Measurements from ENCODE around the gene WNT1.

WNT1 gene

DNA sequence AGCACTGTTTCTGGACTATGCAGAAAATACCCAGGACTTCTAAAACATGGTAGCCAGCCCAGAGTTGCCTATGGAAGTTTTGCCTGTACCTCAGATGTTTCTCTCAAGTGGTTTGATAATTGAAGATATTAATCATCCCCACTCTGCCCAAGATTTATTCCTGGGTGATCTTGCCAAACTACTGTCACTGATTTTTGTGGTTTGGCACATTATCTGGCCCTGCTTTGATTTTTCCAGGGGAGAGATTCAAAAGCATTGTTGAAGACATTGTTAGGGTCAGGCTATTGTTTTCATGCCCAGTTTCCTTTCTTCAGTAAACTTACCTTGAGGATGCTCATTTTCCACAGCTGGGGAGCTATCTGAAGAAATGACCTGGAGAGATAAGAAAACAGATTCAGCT lies 34.6 kb downstream of the WNT1 start:
- no peak for DNase-seq

- DNase-seq = no peak
Measured at GRCh38 chr12:49013428-49013827, 35.3 kb downstream of the WNT1 start.

- DNase-seq = no peak
Measured at GRCh38 chr12:49014547-49014946, 36.4 kb downstream of the WNT1 start.

GRCh38 chr12:49015196-49015595 lies 37.1 kb downstream of the WNT1 start:
- DNase-seq = no peak

GRCh38 chr12:49017891-49018260 lies 39.8 kb downstream of the WNT1 start:
- peak; percentile 64 to 72 for DNase-seq

- peak; percentile 93 to 95 for DNase-seq
Measured at GRCh38 chr12:49018261-49019119, 40.4 kb downstream of the WNT1 start, which contains the start of gene PRKAG1. Gene PRKAG1, minus strand, starts transcription at chr12:49018776. Its CDS starts 36 bp downstream, at chr12:49018740.

DNA sequence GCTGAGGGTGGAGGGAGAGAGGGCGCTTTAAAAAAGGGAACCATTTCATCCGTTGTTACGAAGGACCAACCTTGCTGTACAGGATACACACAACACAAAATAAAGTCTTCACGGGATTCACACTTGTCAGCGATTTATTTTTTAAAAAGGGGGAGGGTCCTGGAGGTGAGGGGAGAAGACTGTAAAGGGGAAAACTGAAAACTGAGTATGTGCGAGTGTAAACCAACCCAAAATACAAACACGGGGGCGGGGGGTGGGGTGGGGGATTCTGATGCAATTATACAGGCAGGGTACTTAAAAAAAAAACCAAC lies 41.0 kb downstream of the WNT1 start:
- DNase-seq = no peak

DNA sequence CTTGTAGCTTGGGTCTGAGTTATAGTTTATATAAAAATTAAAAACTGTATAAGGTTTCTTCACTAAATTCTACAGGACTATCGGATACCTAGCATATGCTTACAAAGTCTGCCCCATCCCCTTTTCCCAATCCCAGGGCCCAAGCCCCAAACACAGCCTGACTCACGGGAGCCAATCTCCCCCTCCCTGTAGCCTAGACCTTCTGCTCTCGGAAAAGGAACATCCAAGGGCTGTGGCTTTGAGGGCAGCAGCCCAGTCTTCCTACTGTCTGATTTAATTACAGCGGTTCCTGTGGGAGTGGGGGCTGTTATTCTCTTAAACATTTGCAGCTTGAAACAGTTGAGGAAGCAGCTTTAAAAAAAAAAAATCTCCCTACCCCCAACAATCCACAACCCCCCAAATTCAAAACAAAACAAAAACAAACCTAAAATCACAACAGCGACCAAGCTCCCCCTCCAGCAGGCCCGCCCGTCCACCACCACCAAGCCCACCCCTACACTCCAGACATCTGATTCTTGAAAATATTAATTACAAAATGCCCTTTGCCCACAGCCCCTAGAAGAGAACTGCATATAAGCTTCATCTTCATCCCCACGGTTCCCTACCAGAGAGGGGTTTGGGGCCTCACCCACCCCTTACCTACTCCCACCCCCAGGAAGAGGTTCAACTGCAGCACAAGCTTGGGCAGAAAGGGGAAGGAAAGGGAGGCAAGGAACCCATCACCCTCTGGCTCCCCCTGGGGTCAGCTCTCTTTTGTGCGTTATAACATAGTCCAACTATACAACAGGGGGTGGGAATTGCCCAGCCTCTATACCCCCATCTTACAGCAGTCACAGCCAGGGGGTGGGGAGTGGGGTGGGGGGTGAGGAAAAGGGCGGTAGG lies 41.6 kb downstream of the WNT1 start:
- DNase-seq = peak; percentile 40 to 62

- no peak for DNase-seq
Measured at GRCh38 chr12:49020441-49020840, 42.3 kb downstream of the WNT1 start.

- DNase-seq = no peak
Measured at GRCh38 chr12:49021292-49021915, 43.3 kb downstream of the WNT1 start.

DNA sequence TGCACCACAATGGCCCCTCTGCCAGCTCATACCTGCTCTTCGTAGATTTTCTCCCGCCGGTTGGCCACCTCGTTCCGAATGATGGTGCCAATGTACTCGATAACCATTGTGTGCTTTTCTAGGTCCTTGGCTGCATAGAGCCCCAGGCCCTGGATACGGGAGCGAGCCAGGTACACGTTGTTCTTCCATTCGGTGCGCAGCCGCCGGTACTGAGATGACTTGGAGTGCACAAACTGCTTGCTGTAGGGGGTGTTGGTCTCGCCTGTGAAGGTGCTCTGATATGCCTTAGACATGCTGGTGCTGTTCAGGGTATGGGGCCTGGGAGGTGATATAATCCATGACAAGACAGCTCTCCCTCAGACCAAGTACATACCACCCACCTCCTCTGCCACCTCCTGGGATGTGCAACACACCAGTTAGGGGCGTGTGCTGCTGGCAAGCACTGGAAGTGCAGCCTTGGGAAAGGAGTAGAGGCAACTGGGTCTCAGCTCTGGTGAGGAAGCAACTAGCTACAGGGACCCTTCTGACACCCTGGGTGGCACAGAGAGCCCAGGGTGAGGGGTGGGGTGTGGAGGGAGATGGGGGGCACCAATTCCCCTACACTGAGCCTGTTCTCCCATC lies 44.5 kb downstream of the WNT1 start:
- no peak for DNase-seq

GRCh38 chr12:49023812-49024211 lies 45.7 kb downstream of the WNT1 start:
- DNase-seq = no peak

DNA sequence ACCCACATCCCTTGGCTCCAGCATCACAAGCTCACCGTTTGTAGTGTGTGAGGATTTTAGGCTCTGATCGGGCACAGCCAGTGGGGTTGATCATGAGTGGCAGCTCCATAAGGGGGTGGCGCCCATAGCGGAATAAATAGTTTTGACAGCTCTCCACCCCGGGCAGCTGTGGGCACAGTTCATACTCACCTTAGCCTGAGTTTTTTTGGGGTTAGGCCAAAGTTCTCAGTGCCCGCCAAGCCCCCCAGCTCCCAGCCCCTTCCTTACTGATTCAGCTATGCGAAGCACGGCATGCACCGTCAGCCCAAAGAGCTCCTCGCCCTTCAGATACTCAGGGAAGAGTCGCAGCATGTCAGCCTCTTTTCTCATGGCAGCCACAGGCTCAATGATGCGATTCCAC lies 46.4 kb downstream of the WNT1 start:
- no peak for DNase-seq

GRCh38 chr12:49025463-49025862 lies 47.3 kb downstream of the WNT1 start:
- DNase-seq = no peak

GRCh38 chr12:49026101-49026500 lies 48.0 kb downstream of the WNT1 start:
- DNase-seq = no peak

DNA sequence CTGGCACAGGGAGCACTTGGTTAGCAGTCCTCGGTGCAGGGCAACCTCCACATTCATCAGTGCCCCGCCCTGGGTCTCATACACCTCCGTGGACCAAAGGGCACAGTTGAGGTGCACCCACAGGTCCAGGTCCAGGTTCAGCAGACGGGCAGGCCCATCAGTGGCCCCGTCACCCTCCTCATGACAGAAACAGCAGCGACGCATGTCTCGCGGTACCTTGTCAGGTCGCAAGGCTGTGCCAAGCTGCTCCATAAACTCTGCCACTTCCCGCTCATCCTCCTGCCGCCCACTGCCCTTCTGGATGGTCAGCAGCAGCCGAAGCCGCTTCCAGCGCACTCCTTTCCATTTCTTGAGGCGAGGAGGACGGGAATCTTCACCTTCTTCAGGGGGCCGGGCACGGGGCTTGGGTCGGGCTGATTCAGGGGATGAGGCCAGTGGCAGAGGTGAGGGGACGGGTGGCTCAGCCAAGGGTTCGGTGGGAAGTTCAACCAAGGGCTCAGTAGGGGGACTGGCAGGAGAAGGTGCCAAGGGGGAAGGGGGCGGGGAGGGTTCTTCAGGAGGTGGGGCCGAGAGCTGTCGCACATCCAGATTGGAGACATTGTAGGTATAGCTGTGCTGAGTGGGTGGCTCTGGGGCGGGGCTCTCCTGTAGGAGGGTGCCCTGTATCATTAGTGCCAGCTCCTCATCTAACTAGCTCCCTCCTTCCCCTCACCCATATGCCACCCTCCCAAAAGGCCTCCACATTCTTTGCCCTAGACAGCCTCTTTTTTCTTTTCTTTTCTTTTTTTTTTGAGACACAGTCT lies 48.8 kb downstream of the WNT1 start:
- no peak for DNase-seq

DNA sequence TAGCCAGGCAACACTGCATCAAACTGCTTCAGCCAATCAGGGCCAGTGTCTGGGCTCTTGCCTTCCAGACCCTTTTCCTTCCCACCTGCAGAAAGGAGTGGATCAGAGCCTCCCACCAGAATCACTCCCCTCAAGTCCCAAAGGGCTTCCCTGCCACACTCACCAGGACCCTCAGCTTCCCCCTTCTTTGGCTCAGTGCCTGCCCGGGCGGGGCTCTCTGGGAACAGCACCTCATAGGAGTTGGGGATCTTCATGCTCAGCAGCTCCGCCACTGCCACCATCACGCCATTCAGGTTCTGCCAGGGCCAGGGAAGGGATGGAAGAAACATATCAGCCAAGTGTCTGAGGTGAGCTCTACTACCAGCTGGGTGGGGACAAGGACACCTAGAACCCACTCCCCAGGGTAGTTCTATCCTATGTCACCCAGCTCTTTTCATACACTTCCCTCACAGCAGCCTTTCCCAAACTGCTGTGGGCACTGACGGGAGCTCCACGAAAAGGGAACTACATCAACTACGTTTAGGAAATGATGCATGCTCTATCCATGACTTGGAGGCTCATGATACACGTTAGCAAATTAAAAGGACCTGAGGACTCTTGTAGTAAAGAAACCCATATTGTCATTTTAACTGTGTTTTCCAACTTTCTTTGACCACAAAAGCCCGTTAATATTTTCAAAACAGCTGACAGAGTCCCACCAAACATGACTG lies 49.9 kb downstream of the WNT1 start:
- no peak for DNase-seq

DNA sequence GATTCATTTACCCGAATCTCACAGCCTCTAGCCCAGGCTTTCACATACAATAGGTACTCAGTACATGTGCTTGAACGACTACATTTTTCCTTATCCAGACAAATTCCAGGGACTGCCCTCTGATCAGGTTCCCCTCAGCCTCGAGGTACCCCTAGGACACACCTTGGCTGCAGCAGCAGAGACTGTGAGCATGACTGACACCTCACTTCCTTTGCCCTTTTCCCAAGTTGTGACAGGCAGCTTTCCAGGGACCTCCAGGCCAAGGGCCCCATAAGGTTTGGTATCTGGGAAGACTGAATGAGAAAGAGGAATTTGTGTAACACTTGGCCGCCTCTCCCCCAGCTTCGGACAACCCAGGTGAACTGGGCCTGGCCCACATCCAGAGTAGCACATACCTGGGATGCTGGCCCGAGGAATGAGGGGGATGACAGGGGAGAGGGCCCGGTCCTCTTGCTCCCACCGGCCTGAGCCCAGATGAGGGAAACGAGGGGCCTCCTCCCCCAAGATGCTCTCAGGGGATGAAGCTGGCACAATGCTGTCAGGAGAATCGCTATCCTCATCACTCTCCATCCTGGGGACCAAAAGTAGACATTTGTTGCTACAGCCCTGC lies 50.6 kb downstream of the WNT1 start:
- DNase-seq = no peak

GRCh38 chr12:49030119-49030518 lies 52.0 kb downstream of the WNT1 start:
- DNase-seq = no peak

- DNase-seq = no peak
Measured at GRCh38 chr12:49030714-49031572, 52.8 kb downstream of the WNT1 start.

Data from activated CD4-positive, alpha-beta T cell treated with anti-CD3 and anti-CD28 coated beads, Interleukin-2, amount 50 U/mL, for 48 hours (primary cell).